Activated naive CD4-positive, alpha-beta T cell treated with Interleukin-2 at 50 U/mL for 16 hours (primary cell): ENCODE results near the gene SRCIN1.

ENCODE experiments used
- DNase-seq: peaks from one replicate; pipeline ENCODE4 v3.0.0-alpha.2; 2020

SRCIN1 gene

DNA sequence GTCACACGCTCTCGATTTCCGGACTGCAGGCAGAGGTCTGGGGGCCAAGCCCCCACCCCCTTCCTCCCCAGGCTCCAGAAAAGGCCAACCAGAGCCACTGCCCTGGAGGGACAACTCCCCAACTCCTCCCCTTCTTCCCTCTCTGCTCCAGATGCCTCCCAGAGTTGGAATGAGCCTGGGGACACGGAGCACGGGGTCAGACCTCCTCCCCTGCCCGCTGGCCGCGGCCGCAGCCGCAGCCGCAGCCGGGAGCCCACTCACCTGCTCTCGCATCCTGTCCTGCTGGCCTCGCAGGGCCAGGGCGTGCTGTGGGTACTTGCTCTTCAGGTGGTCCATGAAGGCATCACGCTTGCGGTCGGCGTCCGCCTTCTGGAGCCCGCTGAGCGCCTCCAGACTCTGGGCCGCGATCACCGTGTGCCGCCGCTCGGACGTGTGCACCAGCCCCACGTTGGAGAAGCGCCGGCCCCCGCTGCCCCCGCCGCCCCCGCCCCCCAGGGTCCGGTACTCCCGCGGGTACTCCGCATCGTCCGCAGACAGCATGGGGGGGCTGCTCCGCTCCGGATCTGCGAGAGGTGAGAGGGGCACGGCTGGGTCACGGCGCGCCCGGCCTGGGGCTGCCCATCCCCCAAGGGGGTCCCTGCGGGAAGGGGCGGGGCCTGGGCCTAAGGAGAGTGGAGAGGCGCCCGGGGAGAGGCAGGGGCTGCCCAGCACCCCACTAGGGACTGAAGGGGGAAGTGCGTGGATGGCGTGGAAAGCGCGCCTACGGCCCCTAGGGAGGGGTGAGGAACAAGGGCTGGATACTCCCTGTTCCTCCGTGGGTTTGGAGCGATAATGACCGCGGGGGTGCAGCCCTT lies 27.3 kb downstream of the SRCIN1 start:
- DNase-seq: no peak

DNA sequence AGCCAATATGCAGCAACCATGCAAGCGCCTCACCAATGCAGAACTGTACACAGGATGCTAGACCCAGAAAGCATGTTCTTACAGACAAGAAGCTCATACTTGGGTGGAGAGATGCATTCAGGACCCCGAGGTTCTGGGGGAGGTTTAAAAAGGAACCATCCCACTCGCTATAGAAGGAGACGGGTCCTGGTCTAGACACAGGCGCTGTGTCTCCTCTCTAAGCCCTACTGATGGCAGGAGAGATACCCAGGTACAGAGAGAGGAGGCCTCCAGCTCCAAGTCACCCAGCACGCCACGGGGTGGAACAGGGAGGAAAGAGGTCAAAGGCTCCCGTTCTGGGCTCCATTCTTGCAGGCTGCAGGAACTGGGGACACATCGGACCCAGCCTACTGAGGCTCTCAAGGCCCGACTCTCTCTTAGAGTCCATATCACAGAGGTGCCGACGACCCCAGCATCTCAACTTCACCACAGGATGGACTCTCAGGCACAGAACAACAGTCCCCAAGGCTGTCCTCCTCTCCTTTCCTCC lies 28.0 kb downstream of the SRCIN1 start:
- DNase-seq: no peak

DNA sequence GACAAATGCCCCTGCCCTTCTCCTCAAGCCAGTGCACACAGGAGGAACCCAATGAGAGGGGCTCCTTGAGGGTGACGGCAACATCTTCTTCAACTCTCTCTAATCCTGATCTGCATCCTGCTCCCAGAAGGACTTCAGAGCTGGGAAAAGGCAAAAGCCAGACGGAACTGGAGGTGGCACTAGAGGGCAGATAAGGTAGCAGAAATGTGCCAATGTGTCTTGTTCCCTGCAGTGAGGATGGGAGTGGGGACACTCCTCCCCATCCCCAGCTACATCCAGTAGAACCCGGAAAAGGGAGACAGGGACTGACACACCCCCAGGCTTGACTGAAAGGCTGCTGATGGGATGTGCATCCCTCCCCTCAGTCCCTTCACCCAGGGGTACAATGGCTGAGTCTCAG lies 28.5 kb downstream of the SRCIN1 start:
- no peak for DNase-seq

- DNase-seq: no peak
Measured at GRCh38 chr17:38575781-38576180, 30.0 kb downstream of the SRCIN1 start.

DNA sequence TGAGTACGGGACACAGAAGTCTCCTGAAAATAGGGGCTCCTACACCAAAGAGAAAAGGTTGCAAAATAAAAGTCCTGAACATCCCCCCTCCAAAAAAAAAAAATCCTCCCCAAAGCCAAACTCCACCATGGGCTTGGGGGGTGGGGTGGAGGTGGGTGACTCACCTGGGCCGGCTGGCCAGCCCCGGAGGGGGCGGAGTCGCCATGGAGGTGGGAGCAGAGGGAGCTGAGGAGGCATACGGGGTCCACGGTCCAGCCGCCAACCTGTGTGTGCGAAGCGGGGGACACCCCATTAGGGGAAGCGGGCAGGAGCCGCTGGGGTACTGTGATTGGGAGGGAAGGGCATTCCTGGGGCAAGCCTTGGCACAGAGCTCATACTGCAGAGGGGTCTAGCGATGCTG lies 31.0 kb downstream of the SRCIN1 start:
- DNase-seq: no peak

GRCh38 chr17:38572669-38573365 lies 32.9 kb downstream of the SRCIN1 start:
- DNase-seq: no peak

- DNase-seq: no peak
Measured at GRCh38 chr17:38571833-38572668, 33.7 kb downstream of the SRCIN1 start.

- DNase-seq: no peak
Measured at GRCh38 chr17:38569701-38570512, 35.8 kb downstream of the SRCIN1 start.

DNA sequence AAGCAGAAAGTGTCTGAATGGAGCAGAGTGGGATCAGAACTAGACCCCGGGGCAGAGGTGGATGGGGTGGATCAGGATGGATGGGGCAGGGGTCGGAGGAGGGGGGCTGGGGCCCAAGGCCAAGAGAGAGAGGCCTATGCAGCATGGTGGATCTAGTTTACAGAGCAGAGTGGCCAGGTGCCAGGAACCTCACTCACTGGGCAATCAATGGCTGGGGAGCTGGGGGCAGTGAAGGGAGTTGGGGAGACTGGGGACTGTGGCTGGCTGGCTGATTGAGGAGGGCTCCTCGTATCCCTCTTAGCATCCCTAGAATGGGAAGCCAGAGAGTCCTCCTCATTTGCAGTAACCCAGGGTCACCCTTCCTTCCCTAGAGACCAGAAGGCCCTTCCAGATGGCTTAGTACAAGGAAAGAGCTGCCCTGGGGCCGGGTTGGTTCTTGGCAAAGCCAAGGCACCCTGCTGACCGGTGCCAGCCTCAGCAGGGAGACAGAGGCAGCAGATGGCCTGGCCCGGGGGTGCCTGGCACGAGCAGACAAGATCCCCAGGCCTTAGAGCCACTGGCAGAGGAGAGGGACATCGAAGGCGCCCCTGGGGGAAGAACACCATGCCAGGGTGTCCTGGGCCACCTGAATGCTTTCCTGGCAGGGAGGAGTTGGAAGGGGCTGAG lies 36.8 kb downstream of the SRCIN1 start:
- DNase-seq: no peak

GRCh38 chr17:38568274-38568673 lies 37.5 kb downstream of the SRCIN1 start:
- no peak for DNase-seq

DNA sequence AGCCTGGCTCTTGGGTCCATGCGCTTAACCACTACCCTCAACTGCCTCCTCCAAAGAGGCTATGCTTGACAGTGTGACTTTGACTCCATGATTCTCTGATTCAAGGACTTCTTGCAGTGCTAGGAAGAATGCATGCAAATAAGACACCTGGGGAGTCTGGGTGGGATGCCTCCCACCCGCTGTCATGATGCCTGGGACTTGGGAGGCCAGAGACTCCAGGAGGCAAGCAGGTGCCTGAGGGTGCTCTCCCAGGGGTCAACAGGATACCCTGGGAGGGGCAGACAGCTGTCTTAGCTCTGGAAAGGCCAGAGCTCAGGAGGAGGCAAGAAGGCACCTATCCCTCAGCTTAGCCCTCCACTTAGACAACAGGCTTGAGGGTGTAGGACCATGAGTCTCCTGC lies 38.4 kb downstream of the SRCIN1 start:
- DNase-seq: no peak

DNA sequence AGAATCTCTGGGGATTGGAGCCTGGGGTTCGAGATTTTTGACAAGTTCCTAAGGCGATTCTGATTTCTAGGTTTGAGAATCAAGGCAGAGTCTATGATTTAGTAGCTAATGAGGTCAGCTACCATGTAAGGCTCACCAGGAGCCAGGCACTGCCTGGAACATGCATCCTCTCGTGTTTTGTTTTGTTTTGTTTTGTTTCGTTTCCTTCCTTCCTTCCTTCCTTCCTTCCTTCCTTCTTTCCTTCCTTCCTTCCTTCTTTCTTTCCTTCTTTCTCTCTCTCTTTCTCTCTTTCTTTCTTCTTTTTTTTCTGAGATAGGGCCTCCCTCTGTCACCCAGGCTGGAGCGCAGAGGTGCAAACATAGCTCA lies 39.1 kb downstream of the SRCIN1 start:
- DNase-seq: no peak

GRCh38 chr17:38565853-38566665 lies 39.7 kb downstream of the SRCIN1 start:
- DNase-seq: no peak

DNA sequence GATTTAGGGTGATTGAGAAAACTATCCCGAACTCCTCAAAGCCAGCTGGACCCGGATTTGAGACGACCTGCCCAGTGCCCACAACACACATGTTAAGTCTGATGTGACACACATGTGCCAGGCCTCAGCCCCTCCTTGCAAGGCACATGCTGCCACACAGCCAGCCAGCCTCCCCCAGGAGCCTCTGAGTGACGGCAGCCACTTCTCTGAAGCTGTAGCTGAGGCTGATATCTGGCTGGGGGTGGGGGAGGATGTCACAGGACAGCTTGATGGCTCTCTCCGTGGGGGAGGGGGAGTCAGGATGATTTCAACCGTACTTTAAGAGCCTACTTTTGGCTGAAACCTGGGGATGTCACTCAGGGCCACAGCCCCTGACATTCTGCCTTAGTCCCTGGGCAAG lies 40.9 kb downstream of the SRCIN1 start:
- DNase-seq: no peak

DNA sequence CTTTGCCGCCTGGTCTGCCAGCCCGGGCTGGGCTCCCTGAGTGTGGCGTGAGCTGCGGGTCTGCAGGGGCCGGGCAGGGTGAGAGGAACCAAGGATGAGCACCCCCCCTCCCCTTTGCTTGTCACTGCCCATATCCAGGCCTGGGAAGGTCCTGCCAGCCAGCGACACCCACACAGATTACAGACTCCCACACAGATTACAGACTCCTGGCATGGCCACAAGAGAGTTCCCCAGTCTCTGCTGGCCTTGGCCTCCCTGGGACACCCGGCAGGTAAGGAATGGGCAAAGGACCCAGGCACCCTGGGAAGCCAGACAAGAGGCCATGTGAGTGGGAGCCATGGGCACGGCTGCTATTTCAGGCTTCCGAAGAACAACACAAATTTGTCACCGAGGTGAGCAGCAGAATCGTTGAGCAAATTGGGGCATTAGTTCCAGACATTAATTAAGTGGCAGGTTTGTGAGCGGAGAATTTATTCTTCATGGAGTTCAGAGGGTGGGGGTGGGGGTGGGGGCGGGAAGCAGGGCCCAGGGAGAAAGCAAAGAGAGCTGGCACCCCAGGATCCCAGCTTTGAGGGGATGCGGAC lies 41.4 kb downstream of the SRCIN1 start:
- no peak for DNase-seq

DNA sequence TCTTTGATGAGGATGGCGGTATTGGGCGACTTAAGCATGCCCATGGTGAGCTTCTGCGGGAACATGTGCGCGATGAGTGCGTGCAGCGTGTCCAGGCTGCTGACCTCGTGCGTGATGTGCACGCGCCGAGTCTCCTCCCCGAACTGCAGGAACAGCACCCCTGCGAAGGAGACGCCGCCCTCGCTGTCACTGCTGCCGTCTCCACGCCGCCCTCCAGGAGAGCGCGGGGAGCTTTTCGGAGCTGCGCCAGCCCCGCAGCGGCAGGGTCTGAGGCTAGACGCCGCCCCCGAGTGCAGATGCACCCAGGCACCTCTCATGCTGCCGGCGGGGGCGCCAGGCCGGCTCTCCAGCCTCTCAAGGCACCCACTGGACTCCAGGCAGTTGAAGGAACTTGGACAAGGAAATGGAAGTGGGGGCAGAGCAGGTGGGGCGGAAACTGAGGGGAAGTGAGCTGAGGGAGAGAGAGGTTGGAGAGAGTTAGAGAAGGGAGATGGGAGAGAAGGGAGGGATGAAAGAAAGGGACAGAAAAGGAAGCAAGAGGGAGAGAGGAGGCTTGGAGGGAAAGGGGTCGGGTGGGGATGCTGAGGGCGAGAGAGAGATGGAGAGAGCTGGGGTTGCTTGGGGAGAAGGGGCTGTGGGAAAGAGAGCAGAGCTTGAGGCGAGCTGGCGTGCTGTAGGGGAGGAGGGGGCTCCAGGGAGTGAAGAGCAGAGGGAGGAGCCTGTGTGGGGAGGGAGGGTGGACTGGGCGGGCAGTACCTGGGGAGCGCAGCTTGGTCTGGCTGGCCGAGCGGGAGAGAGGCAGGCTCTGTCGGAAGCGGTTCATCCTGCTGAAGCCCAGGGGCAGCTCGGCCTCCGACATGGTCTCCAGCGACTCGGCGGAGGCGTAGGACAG lies 42.1 kb downstream of the SRCIN1 start:
- no peak for DNase-seq

DNA sequence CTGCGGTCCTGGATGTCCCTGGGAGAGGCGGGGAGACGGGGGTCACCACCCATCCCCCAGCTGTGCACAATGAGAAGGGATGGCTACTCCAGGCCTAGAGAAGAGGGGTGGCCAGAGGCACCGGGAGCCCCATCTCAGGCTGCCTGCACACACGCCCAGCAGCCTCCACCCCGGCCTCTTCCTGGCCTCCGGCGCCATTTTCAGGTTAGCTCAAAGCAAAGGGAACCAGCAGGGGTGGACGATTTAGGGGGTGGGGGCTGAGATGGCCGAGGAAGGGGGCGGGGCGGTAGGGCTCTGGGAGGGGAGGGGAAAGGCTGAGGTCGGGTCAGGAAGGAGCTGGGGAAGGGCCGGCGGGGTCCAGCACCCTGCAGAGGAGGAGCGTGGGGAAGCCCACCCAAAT lies 42.8 kb downstream of the SRCIN1 start:
- no peak for DNase-seq

GRCh38 chr17:38562215-38562569 lies 43.6 kb downstream of the SRCIN1 start:
- no peak for DNase-seq

DNA sequence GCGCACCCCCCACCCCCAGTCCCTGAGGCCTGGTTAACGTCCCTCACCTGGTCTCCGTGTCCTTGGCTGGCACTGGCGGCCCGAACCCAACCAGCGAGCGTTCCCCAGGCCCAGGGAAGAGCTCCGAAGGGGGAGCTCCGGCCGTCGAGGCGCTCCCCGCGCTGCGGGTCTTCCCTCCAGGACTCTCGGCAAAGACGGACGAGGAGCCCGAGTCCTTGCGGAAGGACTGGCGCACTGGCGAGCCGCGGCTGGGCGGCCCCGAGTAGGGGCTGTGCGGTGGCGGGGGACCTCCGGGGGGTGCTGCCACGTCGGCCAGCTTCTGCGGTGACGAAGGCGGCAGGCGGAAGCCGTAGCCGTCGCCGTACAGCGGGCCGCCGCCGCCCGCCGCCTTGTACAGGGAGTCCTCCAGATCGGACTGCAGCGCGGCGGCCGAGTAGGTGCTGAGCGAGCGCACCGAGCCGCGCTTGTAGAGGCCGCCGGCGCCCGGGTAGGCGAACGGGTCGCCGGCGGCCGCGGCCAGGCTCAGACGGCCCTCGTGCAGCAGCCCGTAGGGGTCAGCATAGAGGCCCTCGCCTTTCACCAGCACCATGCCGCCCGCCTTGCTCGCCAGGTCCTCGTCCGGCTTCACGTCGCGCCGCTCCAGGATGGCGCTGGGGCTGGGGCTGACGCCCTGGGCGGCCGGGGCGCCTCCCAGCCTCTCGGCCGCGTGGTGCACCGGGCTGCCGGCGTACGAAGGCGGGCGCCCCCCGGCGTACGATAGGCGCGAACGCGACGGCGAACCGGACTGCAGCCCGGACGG lies 44.1 kb downstream of the SRCIN1 start:
- DNase-seq: no peak
